Right lobe of liver (tissue), 6 donors: ENCODE measurements around the gene KLK10. TPM values are rescaled to one million over a fixed set of nuclear protein-coding genes. Genes with fewer than 3 reads are reported as not detected.

ENCODE experiments used
- ATAC-seq, 4 donors: fragments of 200-7000 bp; cut with Tn5 transposase; one replicate each; pipeline ENCODE4 v1.9.1; 2020; ENCODE audit warnings: mild to moderate bottlenecking in 4 of 4, moderate library complexity in 4 of 4
- DNase-seq, 3 donors: peaks; one replicate each; pipeline ENCODE4 v3.0.0-alpha.2; 2020
- H3K27ac ChIP-seq, 3 donors: fragments of 200-600 bp; one replicate each; pipeline ENCODE4 v1.8.0; 2022
- H3K27me3 ChIP-seq, 2 donors: fragments of 200-600 bp; one replicate each; pipeline ENCODE4 v1.8.0; 2022
- H3K36me3 ChIP-seq, 4 donors: fragments of 200-600 bp; sonication (generic) in 1 of 4; one replicate each; pipeline versions ENCODE4 v1.5.1 to v1.8.0; 2017 to 2022; ENCODE audit warnings: control low read depth in 1 of 4
- H3K4me1 ChIP-seq, 4 donors: fragments of 200-600 bp; sonication (generic) in 1 of 4; one replicate each; pipeline versions ENCODE4 v1.5.1 to v1.8.0; 2017 to 2022; ENCODE audit warnings: control low read depth in 1 of 4
- H3K4me3 ChIP-seq, 3 donors: fragments of 200-600 bp; one replicate each; pipeline ENCODE4 v1.8.0; 2022
- H3K9me3 ChIP-seq, 4 donors: fragments of 200-600 bp; sonication (generic) in 1 of 4; one replicate each; pipeline versions ENCODE4 v1.5.1 to v1.8.0; 2017 to 2022; ENCODE audit warnings: control low read depth in 1 of 4
- POLR2A ChIP-seq: fragments of 450-650 bp; IDR thresholded peaks from one replicate; pipeline ENCODE4 v1.6.1; 2017; ENCODE audit warnings: antibody characterized with exemption, mild to moderate bottlenecking
- WGBS: methylation state at CpG from one replicate; pipeline ENCODE4 v1.1.6; 2018; ENCODE audit warnings: low coverage, low lambda C conversion rate; ENCODE audit not compliant: insufficient coverage; ENCODE audit errors: missing lambda C conversion rate; 5-methylcytosine and 5-hydroxymethylcytosine counted together
- intact Hi-C, 2 donors: fragments of 100-400 bp; cut with DNase I; formaldehyde crosslinking; loops; one replicate each; pipeline versions ENCODE4 v1.11.2 to v1.14.1; 2022
- total RNA-seq, 6 experiments: library from RNA; depleted of rRNA in 2 of 6; stranded (reverse); fragments of >200 nt in 2 of 6; fragmentation: NEBNext Ultra II Directional in 3 of 6; extraction: Animal tissue kit (Norgen Biotek cat#: 25700) in 3 of 6; gene quantifications; one replicate each; pipeline versions ENCODE4 v1.1.0 to v1.2.4, GENCODE V29; 2016 to 2023
- TF ChIP-seq, protein P1 (sequence below), 4 donors: fragments of 200-600 bp in 3 of 4; fragments of 450-650 bp in 1 of 4; IDR thresholded peaks; one replicate each; pipeline versions ENCODE4 v1.5.1 to v1.8.0; 2016 to 2022; ENCODE audit warnings: antibody characterized with exemption in 4 of 4, mild to moderate bottlenecking in 2 of 4
- donor health status: DM: no; HTN: yes; CAD: no.
- donor health status: DM: no; HTN: no; CAD: no.
- donor health status: DM: no; HTN: no; CAD: no.
- donor health status: DM: no; HTN: yes; CAD: no.
- donor health status: DM: no; HTN: yes; CAD: no.

KLK10 gene
- total RNA-seq, 6 experiments from 2014 or later = 0.13 to 0.43 TPM; not detected in 4

DNA sequence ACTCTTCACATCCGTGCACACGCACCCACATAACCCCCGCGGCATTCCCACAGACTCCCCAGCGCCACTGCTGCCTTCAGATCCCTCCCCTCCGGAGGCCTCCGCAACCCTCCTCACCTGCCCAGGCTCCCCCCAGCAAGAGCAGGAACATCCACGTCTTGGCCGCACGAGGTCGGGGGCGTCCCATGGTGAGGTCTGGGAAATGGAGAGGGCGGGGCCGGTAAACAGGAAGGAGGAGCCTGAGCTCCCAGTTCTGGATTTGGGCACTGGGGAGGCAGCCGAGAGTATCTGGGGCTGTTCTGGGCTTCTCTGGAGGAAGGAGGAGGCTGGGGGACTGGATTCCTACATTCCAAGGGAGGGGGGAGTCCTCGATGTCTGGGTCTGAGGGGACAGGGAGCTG is 18.5 kb downstream of the KLK10 start:
- no peaks in the 10 kb centered on the region for H3K27me3 ChIP-seq
- H3K27ac ChIP-seq = no peak overlapping the region
- intact Hi-C loops = no loop called here
- 26% methylated on average over 15 of the region's 16 CpGs for WGBS
- H3K4me3 ChIP-seq = no peak overlapping the region
- H3K36me3 ChIP-seq = no peaks in the 10 kb centered on the region
- no peak for ATAC-seq
- H3K9me3 ChIP-seq = no peaks in the 10 kb centered on the region
- no peak for DNase-seq
- TF ChIP-seq, protein P1, sequence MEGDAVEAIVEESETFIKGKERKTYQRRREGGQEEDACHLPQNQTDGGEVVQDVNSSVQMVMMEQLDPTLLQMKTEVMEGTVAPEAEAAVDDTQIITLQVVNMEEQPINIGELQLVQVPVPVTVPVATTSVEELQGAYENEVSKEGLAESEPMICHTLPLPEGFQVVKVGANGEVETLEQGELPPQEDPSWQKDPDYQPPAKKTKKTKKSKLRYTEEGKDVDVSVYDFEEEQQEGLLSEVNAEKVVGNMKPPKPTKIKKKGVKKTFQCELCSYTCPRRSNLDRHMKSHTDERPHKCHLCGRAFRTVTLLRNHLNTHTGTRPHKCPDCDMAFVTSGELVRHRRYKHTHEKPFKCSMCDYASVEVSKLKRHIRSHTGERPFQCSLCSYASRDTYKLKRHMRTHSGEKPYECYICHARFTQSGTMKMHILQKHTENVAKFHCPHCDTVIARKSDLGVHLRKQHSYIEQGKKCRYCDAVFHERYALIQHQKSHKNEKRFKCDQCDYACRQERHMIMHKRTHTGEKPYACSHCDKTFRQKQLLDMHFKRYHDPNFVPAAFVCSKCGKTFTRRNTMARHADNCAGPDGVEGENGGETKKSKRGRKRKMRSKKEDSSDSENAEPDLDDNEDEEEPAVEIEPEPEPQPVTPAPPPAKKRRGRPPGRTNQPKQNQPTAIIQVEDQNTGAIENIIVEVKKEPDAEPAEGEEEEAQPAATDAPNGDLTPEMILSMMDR (IDR thresholded peaks at IDR 0.05) = no peak
- TF ChIP-seq POLR2A = no peak
- no peaks in the 10 kb centered on the region for H3K4me1 ChIP-seq

DNA sequence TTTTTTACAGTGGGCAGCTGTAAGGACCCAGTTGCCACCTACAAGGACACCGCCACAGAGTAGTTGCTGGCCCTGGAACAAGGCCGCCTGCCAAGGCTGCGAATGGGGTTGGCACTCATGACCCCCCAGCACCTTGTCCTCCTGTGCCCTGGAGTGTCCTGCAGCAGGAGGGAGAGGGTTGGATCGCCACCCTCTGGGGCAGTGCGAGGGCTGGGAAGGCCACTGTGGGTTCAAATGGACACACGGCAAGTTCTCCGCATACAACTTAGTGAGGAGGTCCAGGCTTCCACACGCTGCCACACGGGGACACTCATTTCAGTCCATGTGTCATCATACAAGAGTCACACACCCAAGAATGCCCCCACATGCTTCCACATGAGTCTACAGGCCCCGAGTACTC is 19.1 kb downstream of the KLK10 start:
- ATAC-seq = no peak
- WGBS = 40% methylated on average over 2 of the region's 10 CpGs
- H3K4me3 ChIP-seq = no peak overlapping the region
- H3K27me3 ChIP-seq = no peaks in the 10 kb centered on the region
- no peak for DNase-seq
- H3K27ac ChIP-seq = no peak overlapping the region
- H3K36me3 ChIP-seq = no peaks in the 10 kb centered on the region
- TF ChIP-seq POLR2A = no peak
- TF ChIP-seq, protein P1 (IDR thresholded peaks at IDR 0.05) = no peak
- no peaks in the 10 kb centered on the region for H3K9me3 ChIP-seq
- intact Hi-C loops = no loop called here
- H3K4me1 ChIP-seq = no peaks in the 10 kb centered on the region

DNA sequence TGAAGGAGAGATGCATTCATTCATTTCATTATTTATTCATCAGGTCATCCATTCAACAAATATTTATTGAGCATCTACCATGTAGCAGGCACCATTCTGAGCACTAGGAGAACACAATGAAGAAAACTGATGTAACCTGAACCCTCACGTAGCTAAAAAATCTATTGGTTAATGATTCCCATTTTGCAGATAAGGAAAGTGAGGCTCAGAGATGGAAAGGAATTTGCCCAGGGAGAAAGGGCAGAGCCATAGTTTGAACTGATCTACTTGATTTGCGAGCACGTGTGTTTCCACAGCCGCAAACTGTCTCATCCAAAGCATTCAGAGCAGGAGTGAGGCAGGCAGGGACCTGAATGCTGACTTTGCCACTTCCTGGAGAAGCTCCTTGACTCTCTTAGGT is 20.8 kb downstream of the KLK10 start:
- ATAC-seq = no peak
- no peaks in the 10 kb centered on the region for H3K4me1 ChIP-seq

DNA sequence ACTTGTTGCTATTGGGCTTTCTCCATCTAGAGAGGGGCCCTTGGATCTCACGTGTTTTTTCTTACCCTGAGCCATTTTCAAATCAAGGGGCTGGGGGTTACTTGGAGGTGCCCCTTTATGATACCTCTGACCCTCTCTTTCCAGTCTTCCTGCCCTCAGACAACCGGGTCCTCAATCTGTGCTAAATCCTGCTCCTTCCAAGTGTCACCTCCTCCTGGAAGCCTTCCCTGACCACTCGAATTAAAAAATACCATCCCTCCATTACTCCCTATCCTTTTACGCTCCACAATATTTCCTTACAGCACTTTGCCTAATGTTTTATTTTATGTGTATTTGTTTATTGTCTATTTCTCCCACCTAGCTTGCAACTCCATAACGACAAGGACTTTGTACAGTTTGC is 21.4 kb downstream of the KLK10 start:
- no peak overlapping the region for H3K27ac ChIP-seq
- DNase-seq (no peak), ATAC-seq (no peak)
- H3K27me3 ChIP-seq = no peaks in the 10 kb centered on the region
- H3K4me3 ChIP-seq = no peak overlapping the region
- no peaks in the 10 kb centered on the region for H3K36me3 ChIP-seq
- no peaks in the 10 kb centered on the region for H3K9me3 ChIP-seq
- 41% methylated on average over 5 of the region's 5 CpGs for WGBS
- TF ChIP-seq POLR2A = no peak
- TF ChIP-seq, protein P1 (IDR thresholded peaks at IDR 0.05) = no peak
- intact Hi-C loops = no loop called here
- no peaks in the 10 kb centered on the region for H3K4me1 ChIP-seq

More for the DNA sequence above, 20.8 kb downstream of the KLK10 start:
- Histone ChIP-seq H3K36me3 (no peaks in the 10 kb centered on the region), H3K4me3 (no peak overlapping the region), H3K9me3 (no peaks in the 10 kb centered on the region), H3K27ac (no peak overlapping the region), H3K27me3 (no peaks in the 10 kb centered on the region)
- TF ChIP-seq, protein P1 (IDR thresholded peaks at IDR 0.05) = no peak
- no peak for TF ChIP-seq POLR2A
- intact Hi-C loops = no loop called here
- WGBS = 54% methylated on average over 4 of the region's 4 CpGs
- DNase-seq = no peak

DNA sequence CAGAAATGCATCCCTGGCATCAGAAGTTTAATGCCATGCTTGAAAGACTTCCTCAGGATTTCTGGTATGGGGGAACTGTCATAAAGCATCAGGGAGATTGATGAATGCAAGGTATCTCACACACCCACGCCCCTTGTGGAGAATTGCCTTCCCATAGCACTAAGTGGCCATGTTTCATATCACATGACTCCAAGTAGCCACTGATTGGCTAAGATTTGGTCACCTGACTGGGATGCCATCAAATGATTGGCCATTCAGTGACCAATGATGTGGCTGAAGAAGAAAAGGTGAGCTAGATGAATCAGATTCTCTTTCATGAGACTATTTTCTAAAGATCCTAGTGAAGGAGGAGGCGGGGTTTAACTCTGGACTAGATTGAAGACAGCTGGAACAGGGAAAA is 25.4 kb downstream of the KLK10 start:
- no peaks in the 10 kb centered on the region for H3K4me1 ChIP-seq
- no peak overlapping the region for H3K27ac ChIP-seq
- intact Hi-C loops = no loop called here
- whole genome bisulfite sequencing = 60% methylated on average over 2 of the region's 2 CpGs
- DNase-seq (no peak), ATAC-seq (no peak)
- no peaks in the 10 kb centered on the region for H3K9me3 ChIP-seq
- no peak overlapping the region for H3K4me3 ChIP-seq
- no peaks in the 10 kb centered on the region for H3K27me3 ChIP-seq
- no peaks in the 10 kb centered on the region for H3K36me3 ChIP-seq
- TF ChIP-seq, protein P1 (IDR thresholded peaks at IDR 0.05) = no peak
